AG08395 (cell line): ENCODE results near the gene TIGD6.
"Not testable (repeated sequence)": the region's sequence is repeated elsewhere in the genome, so short reads cannot be mapped to it uniquely, and the experiment has no call there.

Source experiments
- DNase-seq: peaks from one replicate; pipeline ENCODE4 v3.0.0; 2012; ENCODE audit warnings: mixed read lengths, low spot score

TIGD6 gene

DNA sequence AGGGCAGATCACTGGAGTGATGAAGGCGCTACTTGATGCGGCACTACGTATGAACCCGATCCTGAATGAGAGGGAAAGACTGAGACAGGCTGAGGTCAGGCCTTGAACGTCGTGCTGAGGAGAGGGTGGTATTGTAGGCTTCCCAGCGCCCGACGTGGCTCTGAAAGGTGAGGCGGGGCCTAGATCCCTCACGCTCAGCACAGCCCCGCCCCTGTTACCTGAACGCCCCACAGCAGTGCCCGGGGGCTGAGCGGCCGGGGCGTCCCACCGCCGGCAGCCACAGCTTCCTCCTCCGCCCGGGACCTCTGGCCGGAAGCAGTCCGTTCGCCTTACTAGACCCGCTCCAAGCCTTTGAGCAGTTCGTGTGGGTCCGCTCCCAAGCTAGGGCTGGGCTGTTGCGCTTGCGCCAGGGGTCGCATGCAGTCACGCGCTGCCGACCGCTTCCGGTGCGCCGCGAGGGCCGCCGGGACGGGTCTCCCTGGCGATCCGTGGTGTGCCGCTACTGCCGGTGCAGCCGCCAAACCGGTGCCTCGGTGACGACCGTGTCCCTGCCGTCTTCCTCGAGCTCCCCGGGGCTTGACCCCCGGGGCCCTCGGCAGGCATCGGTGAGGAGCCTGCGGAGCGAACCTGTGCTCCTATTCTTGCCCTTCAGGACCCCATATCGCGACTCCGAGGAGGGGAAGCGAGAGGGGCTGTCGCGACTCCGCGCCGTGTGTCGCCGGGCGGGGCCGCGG is at the start of gene TIGD6, which contains the start of gene HMGXB3:
Gene TIGD6 (minus strand): TSS at position 399 of the 734 bp plus-strand sequence. CDS start 4,306 bp downstream, outside the sequence.
Gene HMGXB3 (plus strand): TSS at position 484 of the 734 bp plus-strand sequence. CDS start 4,114 bp downstream, outside the sequence.
- peak; percentile 96 for DNase-seq

DNA sequence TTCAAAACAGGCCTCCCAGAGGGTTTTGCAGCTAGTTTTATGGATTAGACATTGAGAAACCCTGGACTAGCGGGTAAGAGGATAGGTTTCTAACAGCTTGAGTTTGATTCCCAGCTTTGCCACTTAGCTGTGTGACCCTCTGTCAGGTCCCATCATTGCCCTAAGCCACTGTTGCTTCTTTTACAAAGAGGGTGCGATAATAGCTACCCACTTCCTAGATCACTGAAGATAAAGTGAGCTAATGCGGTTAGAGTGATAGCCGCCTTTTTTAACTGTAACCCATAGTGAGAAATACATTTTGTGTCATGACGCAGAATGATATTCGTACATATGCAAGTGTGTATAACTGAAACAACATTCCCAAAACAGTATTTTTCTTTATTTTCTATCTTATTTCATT is 45.6 kb upstream of the TIGD6 start:
- no peak for DNase-seq

DNA sequence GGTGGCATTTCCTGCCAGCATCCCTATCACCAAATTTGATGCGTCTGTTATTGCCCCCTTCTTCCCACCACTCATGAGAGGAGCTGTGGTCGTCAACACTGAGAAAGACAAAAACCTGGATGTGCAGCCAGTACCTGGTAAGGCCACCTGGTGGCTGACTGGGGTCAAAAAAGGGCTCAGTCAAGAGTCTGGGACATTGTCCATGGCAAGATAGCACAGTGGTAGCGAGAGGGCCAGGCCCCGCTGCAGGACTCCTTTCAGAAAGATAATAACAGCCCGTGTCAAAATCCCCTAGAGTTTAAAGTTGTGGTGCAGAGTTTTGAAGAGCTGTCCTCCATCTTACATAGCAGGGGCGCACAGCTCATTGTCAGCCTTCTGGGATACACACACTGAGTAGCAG is 45.1 kb upstream of the TIGD6 start:
- DNase-seq = no peak

- DNase-seq = no peak
These were observed 44.3 kb upstream of the TIGD6 start for GRCh38 chr5:150044712-150045111.

GRCh38 chr5:150044329-150044681 is 43.9 kb upstream of the TIGD6 start:
- no peak for DNase-seq

GRCh38 chr5:150043657-150044328 is 43.3 kb upstream of the TIGD6 start:
- DNase-seq = no peak

DNA sequence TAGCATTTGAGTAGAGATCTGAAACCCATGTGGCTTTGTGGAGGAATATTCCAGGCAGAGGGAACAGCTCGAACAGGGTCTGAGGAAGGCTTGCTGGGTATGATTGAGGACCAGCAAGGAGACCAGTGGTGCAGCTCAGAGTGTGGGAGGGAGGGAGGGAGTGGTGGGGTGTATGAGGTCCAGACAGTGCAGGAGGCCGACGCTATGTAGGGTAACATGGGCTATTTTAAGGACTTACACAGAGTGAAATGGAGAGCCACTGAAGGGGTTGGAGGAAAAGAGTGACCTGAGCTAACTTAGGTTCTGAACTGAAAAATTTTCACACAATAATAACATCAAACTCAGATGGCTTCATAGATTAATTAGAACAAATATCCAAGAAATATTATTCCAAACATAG is 42.0 kb upstream of the TIGD6 start:
- no peak for DNase-seq

DNA sequence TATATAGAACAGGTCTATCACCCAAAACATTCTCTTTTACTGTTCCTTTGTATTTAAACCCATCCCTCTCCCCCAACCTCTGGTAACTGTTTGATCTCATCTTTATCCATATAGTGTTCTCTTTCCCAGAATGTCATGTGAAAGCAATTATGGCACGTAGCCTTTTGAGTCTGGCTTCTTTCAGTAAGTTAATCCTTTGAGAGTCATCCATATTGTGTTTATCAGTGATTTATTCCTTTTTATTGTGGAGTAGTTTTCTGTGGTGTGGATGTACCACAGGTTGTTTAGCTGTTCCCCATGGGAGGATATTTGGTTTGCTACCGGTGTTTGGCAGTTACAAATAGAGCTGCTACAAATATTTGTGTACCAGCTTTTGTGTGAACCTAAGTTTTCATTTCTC is 38.1 kb upstream of the TIGD6 start:
- no peak for DNase-seq

- DNase-seq = peak; percentile 97
These were observed 36.1 kb upstream of the TIGD6 start for GRCh38 chr5:150036513-150036912.

GRCh38 chr5:150035139-150035895 is 34.9 kb upstream of the TIGD6 start:
- DNase-seq = no peak

- DNase-seq = peak; percentile 91
These were observed 34.2 kb upstream of the TIGD6 start for GRCh38 chr5:150034662-150035061.

DNA sequence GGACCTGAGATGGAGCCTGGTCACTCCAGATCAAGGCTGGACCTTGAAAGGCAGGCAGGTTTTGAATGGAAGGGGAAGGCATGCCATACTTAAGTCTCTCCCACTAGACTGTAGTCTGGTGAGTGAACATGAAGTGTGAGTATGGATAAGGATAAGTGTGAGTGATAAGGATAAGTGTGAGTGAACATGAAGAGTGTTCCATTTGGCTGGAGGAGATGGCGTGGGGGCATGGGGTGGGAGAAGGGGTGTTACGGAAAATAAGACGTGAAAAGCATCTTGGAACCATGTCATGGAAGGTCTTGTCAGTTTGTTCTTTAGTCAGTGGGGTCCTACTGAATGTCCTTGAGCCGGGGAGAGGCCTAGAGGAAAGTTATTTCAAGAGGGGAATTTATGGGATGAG is 32.9 kb upstream of the TIGD6 start:
- DNase-seq = no peak

GRCh38 chr5:150028047-150028446 is 27.6 kb upstream of the TIGD6 start:
- not testable (repeated sequence) for DNase-seq

- DNase-seq = no peak
These were observed 26.3 kb upstream of the TIGD6 start for GRCh38 chr5:150026682-150027172.

DNA sequence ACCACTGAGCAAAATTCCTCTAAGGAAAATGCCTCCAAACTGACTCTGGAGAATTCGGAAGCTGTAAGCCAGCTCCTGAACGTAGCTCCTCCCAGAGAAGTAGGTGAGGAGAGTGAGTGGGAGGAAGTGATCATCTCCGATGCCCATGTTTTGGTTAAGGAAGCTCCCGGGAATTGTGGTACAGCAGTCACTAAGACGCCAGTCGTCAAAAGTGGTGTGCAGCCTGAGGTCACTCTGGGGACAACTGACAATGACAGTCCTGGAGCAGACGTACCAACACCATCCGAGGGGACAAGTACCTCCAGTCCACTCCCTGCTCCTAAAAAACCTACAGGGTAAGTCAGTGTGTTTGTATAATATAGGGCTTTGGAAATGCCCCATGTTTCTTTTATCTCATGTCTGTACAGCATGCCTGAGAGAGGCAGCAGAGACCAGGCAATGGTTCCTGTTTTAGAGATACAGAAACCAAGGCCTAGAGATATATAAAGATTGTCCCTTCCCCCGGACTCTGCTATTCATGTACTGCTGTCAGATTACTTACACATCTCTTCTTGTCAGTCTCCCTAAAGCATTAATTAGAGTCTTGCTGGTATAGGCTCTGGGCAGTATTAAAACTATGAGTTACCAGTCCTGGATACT is 24.0 kb upstream of the TIGD6 start:
- no peak for DNase-seq

- DNase-seq = no peak
These were observed 22.7 kb upstream of the TIGD6 start for GRCh38 chr5:150023136-150023535.

DNA sequence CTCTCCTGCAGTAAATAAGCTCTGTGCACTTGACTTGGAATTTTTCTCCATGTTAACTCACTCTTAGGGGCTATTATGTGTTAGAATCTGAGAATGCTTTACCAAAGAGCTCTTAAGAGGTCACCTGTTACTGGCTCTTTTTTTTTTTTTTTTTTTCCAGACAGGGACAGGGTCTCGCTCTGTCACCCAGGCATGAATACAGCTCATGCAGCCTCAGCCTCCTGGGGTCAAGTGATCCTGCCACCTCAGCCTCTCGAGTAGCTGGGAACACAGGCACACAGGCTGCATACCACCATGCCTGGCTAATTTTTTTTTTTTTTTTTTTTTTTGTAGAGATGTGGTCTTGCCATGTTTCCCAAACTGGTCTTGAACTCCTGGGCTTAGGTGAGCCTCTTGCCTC is 22.2 kb upstream of the TIGD6 start:
- DNase-seq = no peak

DNA sequence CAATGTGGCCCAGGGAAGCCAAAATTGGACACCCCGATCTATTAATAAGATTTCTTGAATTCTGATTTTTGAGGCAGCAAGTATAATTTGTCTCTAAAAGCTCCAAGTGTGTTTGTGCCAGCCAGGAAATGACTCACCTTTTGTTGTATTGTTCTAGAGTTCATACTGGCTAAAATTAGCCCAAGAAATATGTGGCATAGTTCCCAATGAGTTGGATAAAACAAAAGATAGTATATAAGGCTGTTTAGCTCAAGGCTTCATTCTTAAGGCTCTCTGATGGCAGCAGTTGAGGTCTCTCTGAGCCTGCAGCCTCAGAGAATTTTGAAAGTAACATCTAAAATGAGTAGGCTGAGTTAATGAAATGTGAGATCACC is 21.7 kb upstream of the TIGD6 start:
- DNase-seq = peak; percentile 83

- DNase-seq = no peak
These were observed 21.2 kb upstream of the TIGD6 start for GRCh38 chr5:150021491-150022157.

GRCh38 chr5:150020249-150020648 is 19.8 kb upstream of the TIGD6 start:
- DNase-seq = no peak

DNA sequence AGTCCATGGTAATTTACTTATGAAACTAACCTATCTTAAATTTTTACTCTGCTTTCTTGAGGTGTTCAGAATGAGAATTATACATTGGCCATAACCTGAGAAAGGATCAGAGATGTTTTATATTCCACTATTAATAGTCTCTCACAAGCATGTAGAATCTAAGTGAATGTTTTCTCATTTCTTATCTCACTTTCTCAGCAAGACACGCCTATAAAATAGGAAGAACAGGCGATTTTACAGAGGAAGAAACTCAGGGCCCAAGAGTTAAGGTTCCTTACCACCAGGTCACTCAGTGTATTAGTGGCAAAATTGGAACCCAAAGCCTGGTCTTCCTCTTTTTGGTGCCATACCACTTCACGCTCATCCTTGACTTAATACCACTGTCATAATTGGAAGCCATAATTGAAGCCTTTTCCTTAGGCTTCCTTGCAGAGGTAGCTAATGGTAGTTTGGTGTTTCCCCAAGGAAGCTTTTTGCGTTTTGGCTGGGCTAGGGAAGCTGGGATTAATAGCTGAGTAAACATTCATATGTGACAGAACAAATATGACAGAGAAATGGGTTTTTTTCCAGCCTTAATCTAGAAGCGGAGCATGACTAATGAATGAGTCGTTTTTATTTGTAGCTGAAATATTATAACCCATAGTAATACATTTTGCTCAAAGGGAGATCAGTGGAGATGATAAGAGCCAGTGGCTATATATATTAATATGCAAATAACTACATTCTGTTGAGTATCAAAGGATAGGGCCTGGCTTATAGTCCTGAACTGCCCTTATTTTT is 17.0 kb upstream of the TIGD6 start:
- DNase-seq = no peak
